ENCODE results near the gene PHF14.

DNA sequence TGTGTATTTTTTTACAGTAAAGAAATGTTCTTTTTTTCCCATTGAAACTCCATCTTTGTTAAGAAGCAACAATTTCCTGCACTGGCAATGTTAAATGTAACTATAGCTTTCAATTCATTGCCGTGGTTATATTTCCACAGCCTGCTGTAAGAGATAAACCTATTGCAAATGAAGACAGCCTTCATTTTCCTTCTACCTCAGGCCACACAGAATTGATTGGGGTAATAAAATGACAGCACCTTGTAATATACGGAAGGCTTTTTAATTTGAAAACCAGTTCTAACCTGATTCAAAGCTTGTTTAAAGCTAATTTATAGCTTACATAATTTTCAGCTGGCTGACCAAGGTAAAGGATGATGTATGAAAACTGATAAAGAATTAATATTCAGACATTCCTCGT, 161.9 kb downstream of the PHF14 start:
- no peak for TF ChIP-seq SUZ12 (IDR thresholded peaks at IDR 0.05; ENCODE audit: extremely low read depth, insufficient read depth, insufficient read length)
- TF ChIP-seq YY1 (IDR thresholded peaks at IDR 0.05; ENCODE audit: insufficient read depth, insufficient read length): no peak
- TF ChIP-seq ZNF274 (IDR thresholded peaks at IDR 0.05; ENCODE audit: low read depth, low read length): no peak
